Astrocyte (in vitro differentiated cells and primary cell): Measurements from ENCODE around the gene TOP3A.

Source experiments
- CTCF ChIP-seq: IDR thresholded peaks from 2 replicates; pipeline ENCODE4 v1.5.1; 2011; ENCODE audit warnings: low read depth, mild to moderate bottlenecking, inconsistent platforms, low read length, moderate library complexity; ENCODE audit not compliant: insufficient read depth
- EZH2 ChIP-seq: IDR thresholded peaks from 2 replicates; pipeline ENCODE4 v1.6.1; 2012; ENCODE audit warnings: mild to moderate bottlenecking, low read length, inconsistent platforms; ENCODE audit not compliant: insufficient read depth

DNA sequence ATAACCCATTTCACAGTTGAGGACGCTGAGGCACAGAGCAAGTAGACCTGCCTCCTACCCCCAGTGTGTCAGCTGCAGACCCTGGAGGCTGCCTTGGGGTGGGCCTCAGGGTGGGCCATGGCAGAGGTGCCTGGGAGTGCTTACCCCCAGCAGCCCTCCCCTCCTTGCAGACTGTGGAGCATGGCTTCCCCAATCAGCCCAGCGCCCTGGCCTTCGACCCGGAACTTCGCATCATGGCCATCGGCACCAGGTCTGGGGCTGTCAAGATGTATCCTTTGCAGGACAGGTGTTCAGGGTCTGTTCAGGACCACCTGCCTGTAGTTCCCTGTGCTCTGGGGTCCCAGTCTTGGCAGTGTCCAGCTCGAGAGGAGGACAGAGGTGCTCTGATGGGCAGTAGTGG lies 85.0 kb downstream of the TOP3A start:
- no peak for TF ChIP-seq CTCF
- TF ChIP-seq EZH2, result no peak
